Measurements from ENCODE around the gene ARMH2. TPM values are rescaled to one million over a fixed set of nuclear protein-coding genes. Genes with fewer than 3 reads are reported as not detected.
"Not testable (repeated sequence)": the region's sequence is repeated elsewhere in the genome, so short reads cannot be mapped to it uniquely, and the experiment has no call there.

Gene ARMH2
- total RNA-seq, 1 donor from 2014 or later: not detected

DNA sequence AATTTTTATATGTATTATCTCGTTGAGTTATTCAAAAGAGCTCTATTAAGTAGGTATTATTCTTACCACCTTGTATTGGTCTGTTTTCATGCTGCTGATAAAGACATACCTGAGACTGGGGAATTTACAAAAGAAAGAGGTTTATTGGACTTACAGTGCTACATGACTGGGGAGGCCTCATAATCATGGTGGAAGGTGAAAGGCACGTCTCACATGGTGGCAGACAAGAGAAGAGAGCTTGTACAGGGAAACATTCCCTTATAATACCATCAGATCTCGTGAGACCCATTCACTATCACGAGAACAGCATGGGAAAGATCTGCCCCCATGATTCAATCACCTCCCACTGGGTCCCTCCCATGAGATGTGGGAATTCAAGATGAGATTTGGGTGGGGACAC lies 44.3 kb downstream of the ARMH2 start:
- H3K27me3 Mint-ChIP-seq (ENCODE audit: low read depth); H3K9me3 Mint-ChIP-seq; H3K27ac Mint-ChIP-seq; DNase-seq (ENCODE audit: low spot score); H3K4me3 Mint-ChIP-seq (ENCODE audit: low read depth); H3K4me1 Mint-ChIP-seq (ENCODE audit: low read depth); intact Hi-C loops (cut with micrococcal nuclease); H3K36me3 Mint-ChIP-seq (ENCODE audit: low read depth): not testable (repeated sequence)

- H3K9me3 Mint-ChIP-seq: no peaks in the 10 kb centered on the region
- H3K36me3 Mint-ChIP-seq (ENCODE audit: low read depth): no peaks in the 10 kb centered on the region
- H3K4me1 Mint-ChIP-seq (ENCODE audit: low read depth): no peaks in the 10 kb centered on the region
- no peak overlapping the region for H3K4me3 Mint-ChIP-seq (ENCODE audit: low read depth)
- no peak for DNase-seq (ENCODE audit: low spot score)
- no peak overlapping the region for H3K27ac Mint-ChIP-seq
- intact Hi-C loops (cut with micrococcal nuclease): no loop called here
- H3K27me3 Mint-ChIP-seq (ENCODE audit: low read depth): peaks cover 5% of the 10 kb centered on the region
These were observed 45.2 kb downstream of the ARMH2 start for GRCh38 chr6:24753545-24753944.

DNA sequence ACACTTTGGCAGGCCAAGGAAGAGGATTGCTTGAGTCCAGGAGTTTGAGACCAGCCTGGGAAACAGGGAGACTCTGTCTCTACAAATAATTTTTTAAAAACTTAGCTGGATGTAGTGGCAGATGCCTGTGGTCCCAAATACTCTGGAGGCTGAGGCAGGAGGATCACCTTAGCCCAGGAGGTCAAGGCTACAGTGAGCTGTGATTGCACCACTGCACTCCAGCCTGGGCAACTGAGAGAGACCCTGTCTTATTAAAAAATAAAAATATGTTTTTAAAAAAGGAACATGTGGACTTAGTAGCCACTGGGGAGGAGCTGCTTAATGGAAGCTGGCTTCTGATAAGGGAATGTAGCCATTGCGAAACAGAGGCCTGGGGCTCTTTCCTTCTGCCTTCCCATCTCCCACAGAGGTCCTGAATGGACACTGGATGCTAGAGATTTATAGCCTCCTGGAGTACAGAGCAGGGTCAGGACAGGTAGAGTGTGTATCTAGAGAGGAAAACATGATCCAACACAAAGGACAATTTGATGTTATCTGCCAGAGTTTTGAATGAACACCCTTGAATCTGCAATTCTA lies 45.7 kb downstream of the ARMH2 start:
- Mint-ChIP-seq H3K36me3 (ENCODE audit: low read depth) (no peaks in the 10 kb centered on the region), H3K27me3 (ENCODE audit: low read depth) (peaks cover 5% of the 10 kb centered on the region), H3K4me1 (ENCODE audit: low read depth) (no peaks in the 10 kb centered on the region), H3K9me3 (no peaks in the 10 kb centered on the region), H3K27ac (no peak overlapping the region), H3K4me3 (ENCODE audit: low read depth) (no peak overlapping the region)
- DNase-seq (ENCODE audit: low spot score): no peak
- intact Hi-C loops (cut with micrococcal nuclease): no loop called here

DNA sequence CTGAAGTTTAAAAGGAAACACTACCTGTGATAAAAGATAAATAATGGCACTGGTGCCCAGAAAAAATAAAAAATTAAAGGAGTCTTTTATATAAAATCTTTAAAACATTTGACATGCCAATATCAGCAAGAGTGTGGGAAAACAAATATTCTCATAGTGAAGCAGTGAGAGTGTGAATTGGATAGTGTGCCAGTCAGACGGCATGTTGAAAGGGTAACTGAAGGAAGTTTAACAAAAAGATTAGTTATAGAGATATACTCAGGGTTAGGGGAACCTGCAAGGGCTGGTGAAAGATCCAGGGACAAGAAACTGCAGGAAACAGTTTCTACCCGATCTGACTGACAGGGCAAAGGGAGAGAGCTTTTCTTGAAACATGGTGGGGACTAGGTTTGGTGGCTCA lies 46.2 kb downstream of the ARMH2 start:
- Mint-ChIP-seq H3K36me3 (ENCODE audit: low read depth) (no peaks in the 10 kb centered on the region), H3K4me3 (ENCODE audit: low read depth) (no peak overlapping the region), H3K27me3 (ENCODE audit: low read depth) (peaks cover 5% of the 10 kb centered on the region), H3K9me3 (no peaks in the 10 kb centered on the region), H3K27ac (no peak overlapping the region), H3K4me1 (ENCODE audit: low read depth) (no peaks in the 10 kb centered on the region)
- no peak for DNase-seq (ENCODE audit: low spot score)
- intact Hi-C loops (cut with micrococcal nuclease): no loop called here

DNA sequence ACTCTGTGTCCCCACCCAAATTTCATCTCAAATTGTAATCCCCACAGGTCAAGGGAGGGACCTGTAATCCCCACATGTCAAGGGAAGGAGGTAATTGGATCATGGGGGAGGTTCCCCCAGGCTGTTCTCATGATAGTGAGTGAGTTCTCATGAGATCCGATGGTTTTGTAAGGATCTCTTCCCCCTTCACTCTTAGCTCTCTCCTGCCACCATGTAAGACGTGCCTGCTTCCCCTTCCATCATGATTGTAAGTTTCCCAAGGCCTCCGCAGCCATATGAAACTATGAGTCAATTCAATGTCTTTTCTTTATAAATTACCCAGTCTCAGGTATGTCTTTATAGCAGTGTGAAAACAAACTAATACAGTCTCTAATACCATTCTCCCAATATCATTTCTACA lies 47.8 kb downstream of the ARMH2 start:
- H3K9me3 Mint-ChIP-seq; intact Hi-C loops (cut with micrococcal nuclease); H3K27me3 Mint-ChIP-seq (ENCODE audit: low read depth); H3K4me1 Mint-ChIP-seq (ENCODE audit: low read depth); H3K27ac Mint-ChIP-seq; H3K4me3 Mint-ChIP-seq (ENCODE audit: low read depth); DNase-seq (ENCODE audit: low spot score); H3K36me3 Mint-ChIP-seq (ENCODE audit: low read depth): not testable (repeated sequence)

DNA sequence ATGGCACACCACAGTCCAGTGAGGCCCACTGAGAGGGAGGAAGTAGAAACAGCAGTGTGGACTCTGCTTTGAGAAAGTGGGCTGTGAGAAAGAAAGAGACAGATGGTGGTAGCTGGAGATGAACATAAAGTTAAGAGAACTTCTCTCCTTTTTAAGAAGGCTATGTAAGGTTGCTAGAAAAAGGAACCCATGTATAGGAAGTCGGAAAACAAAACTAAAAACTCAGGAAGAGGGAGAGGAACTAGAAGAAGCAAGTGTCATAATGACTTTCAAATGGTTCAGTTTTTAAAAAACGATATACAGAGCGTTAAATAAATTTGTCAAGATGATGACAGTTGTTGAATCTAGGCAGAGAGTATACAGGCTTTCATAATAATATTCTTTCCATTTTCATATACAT lies 49.4 kb downstream of the ARMH2 start:
- Mint-ChIP-seq H3K36me3 (ENCODE audit: low read depth) (no peaks in the 10 kb centered on the region), H3K4me3 (ENCODE audit: low read depth) (no peak overlapping the region)
- intact Hi-C loops (cut with micrococcal nuclease): no loop called here

More for the DNA sequence above, 49.4 kb downstream of the ARMH2 start:
- no peaks in the 10 kb centered on the region for H3K9me3 Mint-ChIP-seq
- H3K27ac Mint-ChIP-seq: no peak overlapping the region
- DNase-seq (ENCODE audit: low spot score): no peak
- peaks cover 5% of the 10 kb centered on the region for H3K27me3 Mint-ChIP-seq (ENCODE audit: low read depth)
- no peaks in the 10 kb centered on the region for H3K4me1 Mint-ChIP-seq (ENCODE audit: low read depth)

Other genes starting within 250 kb of the ARMH2 start
- not detected in 2 replicates for gene KIAA0319, start 152.7 kb downstream of the ARMH2 start, total RNA-seq
- 45.6 and 47.0 TPM in 2 replicates for gene TDP2, start 132.0 kb downstream of the ARMH2 start, total RNA-seq
- 30.2 and 36.6 TPM in 2 replicates for gene ACOT13, start 131.8 kb downstream of the ARMH2 start, total RNA-seq
- 117 and 122 TPM in 2 replicates for gene C6orf62, start 79.8 kb downstream of the ARMH2 start, total RNA-seq
- 68.5 and 71.5 TPM in 2 replicates for gene GMNN, start 24.0 kb downstream of the ARMH2 start, total RNA-seq
- gene RIPOR2, start 137.0 kb upstream of the ARMH2 start, total RNA-seq: 8.5 and 9.4 TPM in 2 replicates